Measurements from ENCODE around the gene GRIK1.

GRIK1 gene

GRCh38 chr21:29849735-29850176 lies 90.0 kb downstream of the GRIK1 start:
- TF ChIP-seq EZH2phosphoT487 (IDR thresholded peaks at IDR 0.05; ENCODE audit: borderline replicate concordance, low read length) = no peak
- TF ChIP-seq, protein P1, sequence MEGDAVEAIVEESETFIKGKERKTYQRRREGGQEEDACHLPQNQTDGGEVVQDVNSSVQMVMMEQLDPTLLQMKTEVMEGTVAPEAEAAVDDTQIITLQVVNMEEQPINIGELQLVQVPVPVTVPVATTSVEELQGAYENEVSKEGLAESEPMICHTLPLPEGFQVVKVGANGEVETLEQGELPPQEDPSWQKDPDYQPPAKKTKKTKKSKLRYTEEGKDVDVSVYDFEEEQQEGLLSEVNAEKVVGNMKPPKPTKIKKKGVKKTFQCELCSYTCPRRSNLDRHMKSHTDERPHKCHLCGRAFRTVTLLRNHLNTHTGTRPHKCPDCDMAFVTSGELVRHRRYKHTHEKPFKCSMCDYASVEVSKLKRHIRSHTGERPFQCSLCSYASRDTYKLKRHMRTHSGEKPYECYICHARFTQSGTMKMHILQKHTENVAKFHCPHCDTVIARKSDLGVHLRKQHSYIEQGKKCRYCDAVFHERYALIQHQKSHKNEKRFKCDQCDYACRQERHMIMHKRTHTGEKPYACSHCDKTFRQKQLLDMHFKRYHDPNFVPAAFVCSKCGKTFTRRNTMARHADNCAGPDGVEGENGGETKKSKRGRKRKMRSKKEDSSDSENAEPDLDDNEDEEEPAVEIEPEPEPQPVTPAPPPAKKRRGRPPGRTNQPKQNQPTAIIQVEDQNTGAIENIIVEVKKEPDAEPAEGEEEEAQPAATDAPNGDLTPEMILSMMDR (IDR thresholded peaks at IDR 0.05; ENCODE audit: low read depth, low read length, poor library complexity, severe bottlenecking) = peak; percentile 78
- Histone ChIP-seq H3K9me3 (ENCODE audit: control insufficient read depth, insufficient read depth, low read length) (no peaks in the 10 kb centered on the region), H4K20me1 (ENCODE audit: control insufficient read depth, insufficient read depth, low read depth, low read length) (no peaks in the 10 kb centered on the region), H3K4me2 (ENCODE audit: low read length) (no peak overlapping the region), H3K4me3 (ENCODE audit: low read length) (no peak overlapping the region), H3K36me3 (ENCODE audit: control insufficient read depth, low read length) (no peaks in the 10 kb centered on the region), H3F3A (ENCODE audit: control insufficient read depth, insufficient read depth) (no peaks in the 10 kb centered on the region), H3K79me2 (ENCODE audit: control insufficient read depth, low read length) (no peaks in the 10 kb centered on the region), H3K27me3 (ENCODE audit: control insufficient read depth, low read length) (no peaks in the 10 kb centered on the region), H3K9me2 (replicated peaks; ENCODE audit: control insufficient read depth, low read length) (no peaks in the 10 kb centered on the region), H3K4me1 (ENCODE audit: control insufficient read depth, low read length) (peaks cover 5% of the 10 kb centered on the region), H3K27ac (ENCODE audit: low read depth, low read length) (no peak overlapping the region)

DNA sequence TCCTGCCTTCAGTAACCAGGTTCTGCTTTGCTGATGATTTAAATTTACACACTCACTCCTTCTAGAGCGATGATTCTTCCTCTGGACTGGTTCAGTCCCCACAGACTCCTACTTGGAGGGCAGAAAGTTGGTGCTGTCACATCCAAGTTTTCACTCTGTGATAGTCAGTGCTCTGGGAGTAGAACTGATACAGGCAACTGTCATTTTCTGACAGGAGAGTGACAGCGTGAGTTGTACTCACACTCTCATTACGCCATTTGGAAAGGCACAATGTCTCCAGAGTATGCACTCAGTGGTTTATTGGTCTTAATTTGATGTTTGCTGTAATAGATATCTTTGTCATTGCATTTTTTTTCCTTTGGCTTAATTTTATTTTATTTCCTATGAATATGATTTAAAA lies 96.0 kb downstream of the GRIK1 start:
- TF ChIP-seq, protein P1 (IDR thresholded peaks at IDR 0.05; ENCODE audit: low read depth, low read length, poor library complexity, severe bottlenecking) = no peak
- TF ChIP-seq EZH2phosphoT487 (IDR thresholded peaks at IDR 0.05; ENCODE audit: borderline replicate concordance, low read length) = no peak
- Histone ChIP-seq H3F3A (ENCODE audit: control insufficient read depth, insufficient read depth) (no peaks in the 10 kb centered on the region), H3K4me3 (ENCODE audit: low read length) (no peak overlapping the region)

DNA sequence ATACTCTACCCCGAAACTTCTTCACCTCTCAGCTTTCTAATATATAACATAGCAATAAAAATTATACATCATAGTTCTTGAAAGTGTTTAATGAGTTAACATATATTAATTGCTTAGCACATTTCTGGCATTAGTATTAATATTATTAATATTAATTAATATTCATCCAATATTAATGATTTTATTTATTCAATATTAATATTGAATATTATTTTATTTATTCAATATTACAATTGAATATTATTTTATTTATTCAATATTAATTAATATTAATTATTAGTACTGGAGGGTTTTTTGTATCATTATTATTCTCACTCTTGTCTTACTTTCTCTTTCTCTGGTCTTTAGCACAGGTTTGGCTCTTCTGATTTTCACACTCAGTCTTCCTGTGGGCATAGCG lies 105.2 kb downstream of the GRIK1 start:
- no peak overlapping the region for H3K4me3 ChIP-seq (ENCODE audit: low read length)
- no peaks in the 10 kb centered on the region for H4K20me1 ChIP-seq (ENCODE audit: control insufficient read depth, insufficient read depth, low read depth, low read length)
- H3K4me2 ChIP-seq (ENCODE audit: low read length) = no peak overlapping the region
- no peaks in the 10 kb centered on the region for H3F3A ChIP-seq (ENCODE audit: control insufficient read depth, insufficient read depth)
- H3K4me1 ChIP-seq (ENCODE audit: control insufficient read depth, low read length) = no peaks in the 10 kb centered on the region
- H3K79me2 ChIP-seq (ENCODE audit: control insufficient read depth, low read length) = no peaks in the 10 kb centered on the region
- H3K27me3 ChIP-seq (ENCODE audit: control insufficient read depth, low read length) = no peaks in the 10 kb centered on the region
- no peaks in the 10 kb centered on the region for H3K36me3 ChIP-seq (ENCODE audit: control insufficient read depth, low read length)
- no peak for TF ChIP-seq EZH2phosphoT487 (IDR thresholded peaks at IDR 0.05; ENCODE audit: borderline replicate concordance, low read length)
- TF ChIP-seq, protein P1 (IDR thresholded peaks at IDR 0.05; ENCODE audit: low read depth, low read length, poor library complexity, severe bottlenecking) = no peak
- no peaks in the 10 kb centered on the region for H3K9me2 ChIP-seq (replicated peaks; ENCODE audit: control insufficient read depth, low read length)
- peaks cover 6% of the 10 kb centered on the region; the same call in 1 of the 2 replicates for H3K9me3 ChIP-seq (ENCODE audit: control insufficient read depth, insufficient read depth, low read length)
- H3K27ac ChIP-seq (ENCODE audit: low read depth, low read length) = no peak overlapping the region

More for the DNA sequence above, 96.0 kb downstream of the GRIK1 start:
- Histone ChIP-seq H3K9me2 (replicated peaks; ENCODE audit: control insufficient read depth, low read length) (no peaks in the 10 kb centered on the region), H3K9me3 (ENCODE audit: control insufficient read depth, insufficient read depth, low read length) (no peaks in the 10 kb centered on the region), H3K27me3 (ENCODE audit: control insufficient read depth, low read length) (no peaks in the 10 kb centered on the region), H3K4me2 (ENCODE audit: low read length) (no peak overlapping the region), H3K79me2 (ENCODE audit: control insufficient read depth, low read length) (no peaks in the 10 kb centered on the region), H3K27ac (ENCODE audit: low read depth, low read length) (no peak overlapping the region), H4K20me1 (ENCODE audit: control insufficient read depth, insufficient read depth, low read depth, low read length) (no peaks in the 10 kb centered on the region), H3K4me1 (ENCODE audit: control insufficient read depth, low read length) (no peaks in the 10 kb centered on the region), H3K36me3 (ENCODE audit: control insufficient read depth, low read length) (no peaks in the 10 kb centered on the region)

All from DOHH2 (cell line).